ENCODE results near the gene TSHZ1.

DNA sequence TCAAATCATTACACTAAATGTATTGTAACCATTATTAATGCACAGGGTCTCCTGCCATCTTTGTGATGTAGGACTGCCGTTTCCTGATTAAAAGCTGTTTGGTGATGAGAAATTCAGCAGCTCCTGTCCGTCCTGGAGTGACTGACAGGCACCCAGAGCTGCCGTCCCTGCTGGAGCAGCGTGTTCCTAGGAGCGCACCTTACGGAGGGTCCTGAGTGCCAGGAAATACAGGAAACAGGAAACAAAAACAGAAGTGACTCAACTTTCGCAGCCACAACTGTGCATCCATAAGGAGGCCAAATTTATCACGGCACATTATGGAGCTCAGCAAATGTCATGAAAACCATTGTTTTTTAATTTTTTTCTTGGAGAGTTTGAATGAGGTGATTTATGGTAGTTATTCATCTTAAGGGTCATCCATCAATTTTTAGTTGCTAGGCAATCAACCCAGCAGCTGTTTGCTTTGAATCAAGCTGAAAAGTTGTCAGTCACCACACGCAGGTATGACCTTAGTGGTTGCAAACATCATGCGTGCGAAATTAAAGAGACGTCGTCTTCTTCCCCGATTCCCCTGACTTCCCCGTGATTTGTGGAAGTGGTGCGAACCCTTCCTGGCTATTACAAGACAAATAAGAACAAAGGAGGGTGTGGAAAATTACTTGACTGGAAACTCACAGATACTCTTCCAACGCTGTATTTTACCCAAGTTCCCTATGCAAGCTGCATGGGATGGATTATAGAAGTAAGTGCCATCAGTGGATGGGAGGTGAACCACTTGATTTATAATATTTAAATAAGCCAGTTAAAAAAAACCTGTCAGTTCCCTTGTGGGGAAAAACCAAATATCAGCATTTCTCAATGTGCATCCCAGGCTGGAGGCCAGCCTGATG lies 19.8 kb downstream of the TSHZ1 start:
- TF ChIP-seq, protein P1, sequence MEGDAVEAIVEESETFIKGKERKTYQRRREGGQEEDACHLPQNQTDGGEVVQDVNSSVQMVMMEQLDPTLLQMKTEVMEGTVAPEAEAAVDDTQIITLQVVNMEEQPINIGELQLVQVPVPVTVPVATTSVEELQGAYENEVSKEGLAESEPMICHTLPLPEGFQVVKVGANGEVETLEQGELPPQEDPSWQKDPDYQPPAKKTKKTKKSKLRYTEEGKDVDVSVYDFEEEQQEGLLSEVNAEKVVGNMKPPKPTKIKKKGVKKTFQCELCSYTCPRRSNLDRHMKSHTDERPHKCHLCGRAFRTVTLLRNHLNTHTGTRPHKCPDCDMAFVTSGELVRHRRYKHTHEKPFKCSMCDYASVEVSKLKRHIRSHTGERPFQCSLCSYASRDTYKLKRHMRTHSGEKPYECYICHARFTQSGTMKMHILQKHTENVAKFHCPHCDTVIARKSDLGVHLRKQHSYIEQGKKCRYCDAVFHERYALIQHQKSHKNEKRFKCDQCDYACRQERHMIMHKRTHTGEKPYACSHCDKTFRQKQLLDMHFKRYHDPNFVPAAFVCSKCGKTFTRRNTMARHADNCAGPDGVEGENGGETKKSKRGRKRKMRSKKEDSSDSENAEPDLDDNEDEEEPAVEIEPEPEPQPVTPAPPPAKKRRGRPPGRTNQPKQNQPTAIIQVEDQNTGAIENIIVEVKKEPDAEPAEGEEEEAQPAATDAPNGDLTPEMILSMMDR (conservative IDR thresholded peaks at IDR 0.05; ENCODE audit: low read depth, low read length): no peak
- TF ChIP-seq EZH2 (IDR thresholded peaks at IDR 0.05; ENCODE audit: low read length, unreplicated experiment): no peak

Measured in PC-3 (cell line).